ENCODE results near the gene PMPCA. TPM values are rescaled to one million over a fixed set of nuclear protein-coding genes. Genes with fewer than 3 reads are reported as not detected.

Gene PMPCA
- total RNA-seq, 2 donors from 2014 or later, result 82.7 to 85.4 TPM

- Mint-ChIP-seq H3K9me3 (no peaks in the 10 kb centered on the region), H3K36me3 (ENCODE audit: low read depth) (peaks cover 59% of the 10 kb centered on the region), H3K27me3 (ENCODE audit: insufficient read depth) (no peaks in the 10 kb centered on the region), H3K4me1 (no peaks in the 10 kb centered on the region), H3K4me3 (no peak overlapping the region), H3K27ac (no peak overlapping the region)
- Histone ChIP-seq H3K36me3 (ENCODE audit: control insufficient read depth, insufficient read depth, low read length) (peaks cover 93% of the 10 kb centered on the region), H3K9ac (ENCODE audit: extremely low read depth, low read length, poor library complexity, severe bottlenecking) (no peak overlapping the region), H3K9me3 (ENCODE audit: control insufficient read depth, low read length) (no peaks in the 10 kb centered on the region), H3K27me3 (ENCODE audit: control insufficient read depth, insufficient read depth, low read length, poor library complexity, severe bottlenecking) (no peaks in the 10 kb centered on the region), H3K4me1 (ENCODE audit: control insufficient read depth, insufficient read depth, low read length) (no peaks in the 10 kb centered on the region), H3K4me3 (ENCODE audit: low read length) (no peak overlapping the region), H3K27ac (ENCODE audit: low read depth, low read length) (no peak overlapping the region)
- TF ChIP-seq CTCF (conservative IDR thresholded peaks at IDR 0.05), result no peak
- no peak for DNase-seq
- WGBS, 2 experiments (ENCODE audit: insufficient coverage in 1 of 2, insufficient read length in 1 of 2), result 95 to 98% methylated on average over 15 of the region's 15 CpGs
Measured at GRCh38 chr9:136467766-136468165, 57.3 kb downstream of the PMPCA start.

GRCh38 chr9:136470356-136470755, 59.9 kb downstream of the PMPCA start:
- no peak overlapping the region for H3K27ac Mint-ChIP-seq
- no peaks in the 10 kb centered on the region for H3K4me1 ChIP-seq (ENCODE audit: control insufficient read depth, insufficient read depth, low read length)
- no peaks in the 10 kb centered on the region for H3K27me3 ChIP-seq (ENCODE audit: control insufficient read depth, insufficient read depth, low read length, poor library complexity, severe bottlenecking)
- peaks cover 93% of the 10 kb centered on the region for H3K36me3 ChIP-seq (ENCODE audit: control insufficient read depth, insufficient read depth, low read length)
- no peaks in the 10 kb centered on the region for H3K9me3 Mint-ChIP-seq
- DNase-seq, result no peak
- H3K36me3 Mint-ChIP-seq (ENCODE audit: low read depth), result peaks cover 51% of the 10 kb centered on the region
- H3K4me1 Mint-ChIP-seq, result no peaks in the 10 kb centered on the region
- H3K4me3 ChIP-seq (ENCODE audit: low read length), result no peak overlapping the region
- TF ChIP-seq CTCF (conservative IDR thresholded peaks at IDR 0.05), result no peak
- H3K27me3 Mint-ChIP-seq (ENCODE audit: insufficient read depth), result no peaks in the 10 kb centered on the region
- no peak overlapping the region for H3K27ac ChIP-seq (ENCODE audit: low read depth, low read length)
- WGBS, 2 experiments (ENCODE audit: insufficient coverage in 1 of 2, insufficient read length in 1 of 2), result 95 to 98% methylated on average over 9 to 11 of the region's 11 CpGs
- no peak overlapping the region for H3K4me3 Mint-ChIP-seq
- no peak overlapping the region for H3K9ac ChIP-seq (ENCODE audit: extremely low read depth, low read length, poor library complexity, severe bottlenecking)
- no peaks in the 10 kb centered on the region for H3K9me3 ChIP-seq (ENCODE audit: control insufficient read depth, low read length)

GRCh38 chr9:136470792-136471469, 60.5 kb downstream of the PMPCA start:
- peaks cover 52% of the 10 kb centered on the region for H3K36me3 Mint-ChIP-seq (ENCODE audit: low read depth)
- Histone ChIP-seq H3K4me1 (ENCODE audit: control insufficient read depth, insufficient read depth, low read length) (no peaks in the 10 kb centered on the region), H3K4me3 (ENCODE audit: low read length) (no peak overlapping the region), H3K27me3 (ENCODE audit: control insufficient read depth, insufficient read depth, low read length, poor library complexity, severe bottlenecking) (no peaks in the 10 kb centered on the region), H3K27ac (ENCODE audit: low read depth, low read length) (no peak overlapping the region), H3K9me3 (ENCODE audit: control insufficient read depth, low read length) (no peaks in the 10 kb centered on the region), H3K9ac (ENCODE audit: extremely low read depth, low read length, poor library complexity, severe bottlenecking) (no peak overlapping the region), H3K36me3 (ENCODE audit: control insufficient read depth, insufficient read depth, low read length) (peaks cover 96% of the 10 kb centered on the region)
- H3K27ac Mint-ChIP-seq, result no peak overlapping the region
- WGBS, 2 experiments (ENCODE audit: insufficient coverage in 1 of 2, insufficient read length in 1 of 2), result 96% methylated on average over 10 to 12 of the region's 12 CpGs
- TF ChIP-seq CTCF (conservative IDR thresholded peaks at IDR 0.05), result no peak
- H3K9me3 Mint-ChIP-seq, result no peaks in the 10 kb centered on the region
- H3K4me1 Mint-ChIP-seq, result no peaks in the 10 kb centered on the region
- no peak for DNase-seq
- no peak overlapping the region for H3K4me3 Mint-ChIP-seq
- no peaks in the 10 kb centered on the region for H3K27me3 Mint-ChIP-seq (ENCODE audit: insufficient read depth)
